ENCODE results near the gene ZBTB21.
"Not testable (repeated sequence)": the region's sequence is repeated elsewhere in the genome, so short reads cannot be mapped to it uniquely, and the experiment has no call there.

DNA sequence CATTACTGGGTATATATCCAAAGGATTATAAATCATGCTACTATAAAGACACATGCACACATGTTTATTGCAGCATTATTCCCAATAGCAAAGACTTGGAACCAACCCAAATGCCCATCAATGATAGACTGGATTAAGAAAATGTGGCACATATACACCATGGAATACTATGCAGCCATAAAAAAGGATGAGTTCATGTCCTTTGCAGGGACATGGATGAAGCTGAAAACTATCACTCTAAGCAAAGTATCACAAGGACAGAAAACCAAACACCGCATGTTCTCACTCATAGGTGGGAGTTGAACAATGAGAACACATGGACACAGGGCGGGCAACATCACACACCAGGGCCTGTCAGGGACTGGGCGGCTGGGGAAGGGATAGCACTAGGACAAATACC lies 60.5 kb downstream of the ZBTB21 start:
- TF ChIP-seq POLR2A, CTCF (IDR thresholded peaks at IDR 0.05): not testable (repeated sequence)
